GM19455 (cell line): ENCODE results near the gene PRG3.
"Not testable (repeated sequence)": the region's sequence is repeated elsewhere in the genome, so short reads cannot be mapped to it uniquely, and the experiment has no call there.

ENCODE experiments used
- ATAC-seq: cut with Tn5 transposase; IDR thresholded peaks from one replicate; pipeline ENCODE4 v1.9.1; 2021; ENCODE audit not compliant: unreplicated experiment

The PRG3 gene

DNA sequence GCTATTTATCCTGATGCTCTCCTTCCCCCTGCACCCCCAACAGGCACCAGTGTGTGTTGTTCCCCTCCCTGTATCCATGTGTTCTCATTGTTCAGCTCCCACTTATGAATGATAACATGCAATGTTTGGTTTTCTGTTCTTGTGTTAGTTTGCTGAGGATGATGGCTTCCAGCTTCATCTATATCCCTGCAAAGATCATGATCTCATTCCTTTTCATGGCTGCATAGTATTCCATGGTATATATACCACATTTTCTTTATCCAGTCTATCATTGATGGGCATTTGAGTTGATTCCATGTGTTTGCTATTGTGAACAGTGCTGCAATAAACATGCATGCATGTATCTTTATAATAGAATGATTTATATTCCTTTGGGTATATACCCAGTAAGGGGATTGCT, 19.5 kb downstream of the PRG3 start:
- ATAC-seq = not testable (repeated sequence)

DNA sequence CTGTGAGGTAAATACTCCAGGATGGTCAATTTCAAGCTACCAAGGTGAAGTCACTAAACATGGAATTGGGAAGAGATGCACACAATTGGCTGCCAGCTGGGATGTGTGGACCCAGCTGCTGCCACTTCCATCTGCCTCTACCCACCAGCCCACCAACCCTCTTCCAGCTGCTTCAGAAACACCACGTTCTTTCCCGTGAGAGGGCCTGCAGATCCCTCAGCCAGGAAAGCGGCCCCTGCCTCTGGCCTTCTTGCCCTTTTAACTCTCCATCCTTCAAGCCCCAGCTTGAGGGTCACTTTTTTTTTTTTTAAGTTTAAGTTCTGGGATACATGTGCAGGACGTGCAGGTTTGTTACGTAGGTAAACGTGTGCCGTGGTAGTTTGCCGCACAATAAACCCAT, 20.0 kb downstream of the PRG3 start:
- no peak for ATAC-seq

DNA sequence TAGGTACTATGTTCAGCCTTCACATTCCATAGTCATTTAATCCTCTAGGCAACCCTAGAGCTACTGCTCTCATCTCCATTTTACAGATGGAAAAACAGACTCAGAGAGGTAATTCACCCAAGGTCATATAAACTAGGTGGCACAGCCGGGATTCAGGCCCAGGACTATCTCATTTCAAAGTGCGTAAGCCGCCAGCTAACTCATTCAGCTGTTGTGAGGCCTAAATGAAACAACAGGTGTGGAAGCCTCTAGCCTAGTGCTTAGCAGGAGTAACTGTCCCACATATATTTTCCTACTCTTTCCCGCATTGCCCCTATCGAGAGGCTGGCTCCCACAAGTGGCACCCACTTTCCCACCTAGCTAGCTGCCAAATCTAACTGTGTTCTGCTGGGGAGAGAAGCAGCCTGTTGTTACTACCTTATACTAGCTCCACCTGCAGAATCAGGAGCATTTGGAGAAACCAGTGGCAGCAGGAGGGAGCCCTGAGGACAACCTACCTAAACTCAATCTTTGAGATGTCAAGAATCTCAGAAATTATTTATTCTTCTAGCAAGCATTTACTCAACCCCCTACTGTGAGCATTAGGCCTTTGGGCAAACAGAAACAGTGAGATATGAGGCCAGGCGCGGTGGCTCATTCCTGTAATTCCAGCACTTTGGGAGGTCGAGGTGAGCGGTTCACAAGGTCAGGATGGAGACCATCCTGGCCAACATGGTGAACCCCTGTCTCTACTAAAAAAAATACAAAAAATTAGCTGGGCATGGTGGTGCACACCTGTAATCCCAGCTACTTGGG, 20.9 kb downstream of the PRG3 start:
- ATAC-seq = no peak

DNA sequence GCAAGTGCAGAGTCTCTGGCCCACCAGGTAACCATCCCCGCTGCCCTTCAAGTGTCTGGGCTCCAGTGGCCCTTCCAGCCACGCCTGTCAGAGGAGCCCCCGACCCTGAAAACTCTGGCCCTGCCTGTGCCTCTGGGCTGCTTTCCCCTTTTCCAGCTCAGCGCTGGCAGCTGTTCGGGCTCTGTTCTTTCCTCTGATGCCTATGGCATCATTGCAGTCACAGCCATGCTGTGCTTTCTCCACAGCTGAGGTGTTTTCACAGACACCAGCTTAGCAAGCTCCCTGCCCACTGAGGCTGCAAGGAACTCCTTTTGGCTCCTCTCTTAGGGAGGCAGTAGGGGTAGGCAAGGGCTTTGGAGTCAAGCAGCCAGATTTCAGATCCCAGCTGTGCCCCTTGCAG, 21.6 kb downstream of the PRG3 start:
- ATAC-seq = no peak

DNA sequence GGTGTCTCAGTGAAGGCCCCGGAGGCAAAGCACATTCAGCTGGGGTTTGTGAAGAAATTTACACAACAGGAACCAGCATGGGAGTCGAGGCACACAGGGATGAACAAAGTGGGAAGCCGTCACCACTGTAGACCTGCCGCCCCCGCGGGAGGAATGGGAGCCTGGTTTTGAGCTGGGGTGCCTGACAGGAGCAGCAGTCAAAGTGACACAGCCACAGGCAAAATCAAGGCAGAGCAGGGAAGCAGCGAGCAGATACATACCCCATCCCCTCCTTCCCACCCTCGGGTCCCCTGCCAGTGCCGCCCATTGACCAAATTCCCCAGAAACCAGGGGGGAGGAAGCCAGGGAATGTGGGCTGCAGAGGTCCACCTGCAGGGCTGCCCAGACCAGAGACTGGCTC, 22.0 kb downstream of the PRG3 start:
- ATAC-seq = no peak

DNA sequence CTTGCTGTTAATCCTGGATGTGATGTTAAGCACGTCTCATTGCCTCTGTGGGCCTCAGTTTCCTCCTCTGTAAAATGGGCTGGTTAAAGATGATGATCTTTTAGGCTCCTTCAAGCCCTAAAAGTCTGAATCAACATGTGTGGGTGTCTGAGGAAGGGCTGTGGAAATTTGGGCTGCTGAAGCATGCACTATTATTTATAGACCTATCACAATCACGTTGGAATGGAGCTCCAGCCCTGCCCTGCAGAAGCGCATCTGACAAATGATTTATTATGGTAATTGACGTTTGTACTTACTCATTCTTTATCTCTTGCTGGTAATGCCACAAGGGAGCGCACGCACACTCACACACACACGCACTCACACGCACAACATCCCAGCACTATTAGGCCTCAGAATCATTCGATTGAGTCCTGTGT, 22.4 kb downstream of the PRG3 start:
- ATAC-seq = no peak

DNA sequence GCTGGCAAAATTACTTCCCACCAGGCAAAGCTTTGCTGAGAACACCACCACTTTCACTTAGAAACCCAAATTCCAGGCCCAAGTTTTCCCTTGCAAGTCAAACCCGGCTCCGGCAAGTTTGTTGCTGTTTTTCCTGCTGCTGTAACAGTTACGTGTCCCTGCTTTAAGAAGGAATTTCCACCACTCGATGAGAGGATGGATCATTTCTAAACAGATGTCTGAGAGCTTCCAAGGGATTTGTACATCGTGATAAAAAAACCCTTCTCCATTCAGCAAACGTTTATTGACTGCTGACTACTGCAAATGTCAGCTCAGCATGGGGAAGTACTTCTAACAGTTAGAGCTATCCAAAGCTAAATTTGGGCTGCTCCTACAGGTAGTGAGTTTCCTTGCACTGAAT, 23.1 kb downstream of the PRG3 start:
- ATAC-seq = no peak

DNA sequence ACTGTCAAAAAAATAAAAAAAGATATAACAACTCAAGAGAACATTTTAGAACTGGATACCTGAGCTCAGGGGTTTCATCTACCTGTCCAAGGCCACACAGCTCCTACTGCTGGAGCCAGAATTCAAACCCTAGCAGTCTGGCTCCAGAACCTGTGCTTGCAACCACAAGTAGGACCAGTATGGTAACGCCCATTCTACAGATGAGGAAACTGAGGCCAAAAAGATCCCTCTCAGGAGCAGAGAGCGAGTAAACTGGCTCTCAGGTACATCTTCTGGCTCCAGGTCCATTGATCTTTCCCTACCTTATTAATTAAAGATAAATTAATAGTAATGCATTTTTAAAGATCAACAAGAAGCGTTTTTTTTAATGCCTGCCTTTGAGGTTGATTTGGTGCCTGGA, 23.6 kb downstream of the PRG3 start:
- no peak for ATAC-seq

DNA sequence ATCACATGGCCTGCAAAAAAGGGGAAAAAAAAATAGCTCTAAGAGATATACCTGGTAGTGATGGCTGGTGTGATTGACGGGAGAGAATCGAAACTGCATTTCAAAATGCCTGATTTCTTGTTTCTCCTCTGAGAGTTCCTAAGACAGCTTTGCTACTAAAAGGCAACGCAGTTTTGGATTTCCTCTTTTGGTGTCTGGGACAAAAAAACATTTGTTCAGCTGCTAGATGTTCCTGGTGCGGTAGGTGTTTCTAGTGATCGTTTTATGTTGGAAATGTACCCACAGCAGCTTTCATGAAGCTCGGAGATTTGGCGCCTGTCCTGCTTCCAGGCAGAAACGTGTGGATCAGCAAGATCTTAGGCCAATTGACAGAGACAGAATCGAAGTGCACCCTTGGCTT, 24.7 kb downstream of the PRG3 start:
- no peak for ATAC-seq

DNA sequence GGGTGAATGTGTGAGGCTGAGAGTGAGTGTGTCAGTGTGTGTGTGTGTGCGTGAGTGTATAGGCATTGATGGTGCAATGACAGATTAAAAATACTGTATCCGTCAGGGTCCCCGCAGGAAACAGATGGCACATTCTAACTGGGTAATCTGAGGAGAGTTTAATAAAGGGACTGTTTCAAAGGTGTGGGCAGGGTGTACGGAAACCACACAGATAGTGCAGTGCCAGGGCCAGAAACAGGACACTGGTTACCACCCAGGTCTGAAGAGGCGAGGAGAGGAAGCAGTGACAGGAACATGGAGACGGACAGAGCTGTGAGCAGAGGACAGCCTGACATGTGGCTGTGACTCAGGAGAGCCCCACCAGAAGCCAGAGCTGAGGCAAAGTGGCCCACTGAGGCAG, 26.3 kb downstream of the PRG3 start:
- ATAC-seq = no peak

DNA sequence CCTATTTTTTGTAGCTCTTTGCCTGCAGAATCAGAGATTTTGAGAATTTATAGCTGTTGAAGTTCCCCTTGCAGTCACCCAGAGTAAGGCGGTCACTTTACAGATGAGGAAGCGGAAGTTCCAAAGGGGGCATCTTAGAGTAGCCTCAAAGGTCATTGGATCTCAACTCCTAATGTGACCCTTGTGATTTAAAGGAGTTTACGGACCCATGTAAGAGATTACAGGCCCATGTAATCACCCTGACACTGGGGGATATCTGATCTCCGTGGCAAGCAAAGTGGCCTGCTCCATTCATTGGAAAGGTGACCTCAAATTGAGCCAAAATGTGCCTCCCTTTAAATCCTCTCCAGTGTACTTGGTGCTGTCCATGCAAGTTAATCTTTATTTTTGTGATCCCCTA, 27.1 kb downstream of the PRG3 start:
- no peak for ATAC-seq

DNA sequence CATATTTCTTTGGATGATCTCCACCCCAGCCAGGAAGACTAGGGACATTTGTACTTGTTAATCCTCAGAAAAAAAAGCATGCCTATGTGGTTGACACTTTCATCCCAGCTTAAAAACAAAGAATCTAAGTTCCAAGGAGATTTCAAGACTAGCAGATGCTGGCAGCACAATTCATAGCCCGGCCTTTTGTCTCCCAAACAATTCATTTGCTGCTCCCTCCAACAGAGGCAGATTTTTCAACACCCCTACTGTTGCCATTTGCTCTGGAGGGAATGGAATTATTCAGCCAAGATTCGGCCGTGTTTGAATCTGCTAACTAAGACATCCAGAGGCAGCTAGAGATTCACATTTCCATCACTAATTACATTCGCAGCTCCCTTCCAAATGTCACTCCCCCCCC, 27.5 kb downstream of the PRG3 start:
- ATAC-seq = no peak

DNA sequence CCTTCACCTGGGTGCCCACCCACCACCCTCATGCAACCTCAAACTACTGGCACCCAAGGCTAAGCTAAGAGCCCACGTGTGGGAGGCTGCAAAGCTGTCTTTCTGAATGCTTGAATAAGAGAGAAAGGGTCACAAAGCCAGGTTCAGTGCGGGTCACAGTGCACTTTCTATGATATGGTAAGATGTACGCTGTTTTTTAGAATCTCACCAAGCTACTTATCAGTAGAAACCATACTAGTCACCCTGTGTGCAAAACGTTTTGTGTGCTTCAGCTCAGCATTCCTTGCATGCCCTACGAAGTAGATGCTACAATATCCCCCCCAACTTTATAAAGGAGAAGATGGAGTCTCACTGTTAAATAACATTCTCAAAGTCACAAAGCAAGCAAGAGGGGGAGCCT, 27.9 kb downstream of the PRG3 start:
- ATAC-seq = no peak

DNA sequence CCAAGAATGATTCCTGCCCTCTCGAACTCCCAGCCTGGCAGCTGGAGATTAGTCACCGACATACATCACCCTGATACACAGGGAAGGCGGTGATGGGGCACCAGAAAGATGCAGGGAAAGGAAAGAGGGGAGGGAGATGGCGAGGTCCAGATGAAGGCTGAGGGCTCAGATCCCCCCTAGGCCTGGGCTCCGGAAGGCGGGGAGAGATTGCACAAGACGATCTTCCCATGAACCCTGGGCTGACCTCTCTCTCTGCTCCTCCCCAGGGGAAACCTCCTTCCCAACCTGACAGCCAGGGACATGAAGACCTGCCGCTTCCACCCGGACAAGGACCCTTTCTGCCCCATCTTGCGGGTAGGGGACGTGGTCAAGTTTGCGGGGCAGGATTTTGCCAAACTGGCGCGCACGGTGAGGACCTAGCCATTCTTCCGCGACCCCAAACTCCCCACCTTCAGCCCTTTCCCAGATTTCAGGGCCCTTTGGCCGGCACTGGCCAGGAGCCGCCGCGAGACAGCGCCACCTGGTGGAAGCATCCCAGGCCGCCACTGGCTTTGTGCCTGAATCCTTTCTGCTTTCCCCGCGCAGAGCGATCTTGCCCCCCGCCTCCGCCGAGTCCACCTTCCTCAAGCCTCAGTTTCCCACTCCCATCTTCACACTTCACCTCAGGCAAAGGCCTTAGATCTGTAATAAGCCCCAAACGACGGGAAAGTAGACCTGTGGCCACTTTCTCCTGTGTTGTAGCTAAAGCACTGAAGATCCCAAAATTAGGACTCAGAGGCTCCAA, 31.3 kb downstream of the PRG3 start:
- ATAC-seq = no peak

DNA sequence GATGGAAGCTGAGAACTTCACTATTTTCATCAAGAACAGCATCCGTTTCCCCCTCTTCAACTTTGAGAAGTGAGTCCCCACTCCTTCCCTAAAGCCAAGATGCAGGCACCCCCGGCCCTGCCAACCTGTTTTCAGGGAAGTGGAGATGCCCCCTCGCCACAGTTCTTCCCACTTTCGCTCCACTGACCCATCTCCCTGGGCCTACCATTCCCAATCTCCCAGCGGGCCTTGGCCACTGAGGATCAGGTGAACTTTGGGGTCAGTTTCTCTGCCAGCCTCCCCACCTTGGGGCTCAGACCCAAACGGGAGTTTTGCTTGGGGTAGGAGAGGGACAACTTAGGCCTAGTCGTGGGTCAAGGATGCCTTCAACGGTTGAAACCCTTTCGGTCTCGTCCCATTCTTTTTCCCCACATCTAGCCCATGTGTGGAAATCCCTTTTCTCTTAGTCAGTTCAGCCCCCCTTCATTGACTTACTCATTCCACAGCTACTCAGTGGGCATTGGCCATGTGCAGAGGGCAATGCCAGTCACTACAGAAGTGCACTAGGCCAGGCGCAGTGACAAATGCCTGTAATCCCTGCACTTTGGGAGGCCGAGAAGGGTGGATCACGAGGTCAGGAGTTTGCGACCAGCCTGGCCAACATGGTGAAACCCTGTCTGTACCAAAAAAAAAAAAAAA, 32.2 kb downstream of the PRG3 start:
- no peak for ATAC-seq

DNA sequence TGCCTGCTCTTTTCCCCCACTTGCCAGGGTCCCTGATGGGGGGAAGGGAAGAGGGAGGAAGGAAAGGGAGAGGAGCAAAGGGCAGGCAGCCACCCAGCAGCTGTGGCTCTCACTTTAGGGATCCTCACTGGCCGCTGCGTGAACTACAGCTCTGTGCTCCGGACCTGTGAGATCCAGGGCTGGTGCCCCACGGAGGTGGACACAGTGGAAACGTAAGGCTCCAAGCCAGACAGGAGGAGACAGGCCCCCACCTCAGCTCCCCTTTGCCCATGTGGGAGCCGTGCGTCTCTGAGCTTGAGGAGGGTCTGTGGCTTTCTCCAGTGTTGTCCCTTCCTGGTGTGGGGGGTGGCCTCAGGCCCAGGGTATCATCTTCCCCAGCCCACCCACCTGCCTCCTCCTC, 32.9 kb downstream of the PRG3 start:
- ATAC-seq = no peak

DNA sequence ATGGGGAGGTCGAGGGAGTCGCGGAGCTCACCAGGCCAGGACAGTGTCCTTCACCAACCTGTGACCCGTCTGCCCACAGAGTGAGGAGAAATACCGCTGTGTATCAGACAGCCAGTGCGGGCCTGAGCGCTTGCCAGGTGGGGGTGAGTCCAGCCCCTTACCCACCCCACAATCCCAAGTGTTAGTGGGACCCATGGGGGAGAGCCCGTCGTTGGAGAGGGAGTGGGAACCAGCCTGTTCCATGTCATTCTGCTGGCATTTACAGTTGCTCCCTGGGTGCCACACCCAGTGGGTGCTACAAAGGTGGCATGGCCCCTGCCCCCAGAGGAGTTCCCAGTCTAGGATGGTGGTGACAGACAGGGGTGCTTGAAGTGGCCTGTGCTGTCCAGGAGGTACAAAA, 33.6 kb downstream of the PRG3 start:
- ATAC-seq = no peak

DNA sequence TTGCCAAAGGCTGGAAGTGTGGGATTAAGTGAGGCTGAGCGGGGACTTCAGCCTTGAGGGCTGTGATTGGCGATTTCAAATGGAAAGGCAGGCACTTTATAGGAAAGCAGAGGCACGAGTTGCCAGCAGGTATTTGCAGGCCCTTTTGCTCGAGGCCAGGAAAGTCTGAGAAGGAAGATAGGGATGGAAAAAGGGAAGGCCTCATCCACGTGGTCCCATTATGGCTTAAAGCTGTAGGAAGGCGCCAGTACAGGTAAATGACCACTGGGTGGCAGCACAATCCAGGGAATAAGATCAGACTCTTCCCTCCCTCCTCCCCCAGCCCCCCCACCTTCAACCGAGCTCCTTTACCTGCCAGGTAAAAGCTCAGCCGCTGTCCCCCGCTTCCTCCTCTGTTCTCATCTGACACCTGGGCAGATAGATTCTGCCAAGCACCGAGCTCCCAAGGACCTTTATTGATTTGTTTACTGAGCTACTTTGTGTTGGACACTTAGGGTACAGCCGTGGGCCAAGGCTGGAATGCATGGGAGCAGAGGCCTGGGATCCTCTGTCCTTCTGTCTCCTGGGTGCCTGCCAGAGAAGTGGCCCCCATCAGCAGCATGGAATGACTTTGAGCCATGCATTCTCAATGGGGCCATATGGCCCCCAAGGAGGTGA, 35.3 kb downstream of the PRG3 start:
- ATAC-seq = peak; percentile 66

DNA sequence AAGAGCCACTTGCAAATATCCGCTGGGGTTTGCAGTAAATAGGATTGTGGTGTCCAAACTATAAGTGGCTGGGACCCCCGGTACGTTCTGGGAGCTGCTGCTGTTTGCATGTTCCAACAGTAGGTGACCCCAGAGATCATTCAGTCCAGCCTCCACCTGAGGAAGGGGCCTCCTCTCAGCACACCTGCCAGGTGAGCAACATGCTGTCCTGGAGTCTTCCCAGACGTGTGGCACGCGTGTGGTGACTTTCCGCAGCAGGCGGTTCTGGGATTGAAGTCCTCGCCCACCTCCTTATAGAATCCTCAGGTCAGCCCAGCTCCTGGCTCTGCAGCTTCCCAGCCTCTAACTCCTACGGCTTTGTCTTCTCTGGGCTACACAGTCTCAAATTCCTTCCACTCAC, 36.1 kb downstream of the PRG3 start:
- no peak for ATAC-seq

DNA sequence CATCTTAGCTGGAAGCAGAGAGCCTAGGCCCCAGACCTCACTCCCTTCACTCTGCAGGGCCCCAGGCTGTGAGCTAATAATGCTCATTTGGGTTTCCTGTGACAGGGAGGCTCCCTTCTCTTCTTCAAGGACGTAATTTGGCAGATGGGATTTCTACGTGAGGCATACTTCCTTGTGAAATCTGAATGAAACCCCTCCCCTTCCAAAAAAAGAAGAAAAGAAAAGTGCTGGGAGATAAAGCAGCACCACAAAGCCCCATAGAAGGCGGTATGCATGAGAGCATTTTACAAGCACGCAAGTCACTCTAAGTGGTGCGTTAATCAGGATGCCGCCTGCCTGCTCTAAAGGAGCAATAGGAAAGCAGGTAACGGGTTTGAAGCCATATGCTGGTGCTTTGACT, 37.1 kb downstream of the PRG3 start:
- ATAC-seq = no peak

DNA sequence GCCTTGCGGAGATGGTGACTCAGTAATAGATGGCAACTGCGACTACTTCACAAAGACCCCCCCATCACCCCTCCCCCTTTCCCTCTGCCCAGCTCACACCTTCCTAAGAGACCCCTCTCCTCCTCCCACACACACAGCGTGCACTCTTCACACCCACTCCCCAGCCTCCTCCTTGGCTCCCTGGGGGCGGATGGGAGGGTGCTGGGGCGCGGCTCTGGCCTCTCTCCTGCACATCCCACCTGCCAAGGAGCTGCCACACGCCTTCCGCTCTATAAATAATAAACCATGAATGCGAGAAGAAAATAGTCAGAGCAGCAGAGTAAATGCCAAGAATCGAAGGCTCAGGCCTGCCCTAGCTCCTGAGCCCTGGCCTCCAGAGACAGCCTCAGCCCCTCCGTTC, 38.2 kb downstream of the PRG3 start:
- no peak for ATAC-seq
